Tibial nerve (tissue), 4 donors: ENCODE data around the gene DYRK1A.

ENCODE experiments used
- CTCF ChIP-seq, 5 experiments: fragments of 200-600 bp in 3 of 5; fragments of 450-650 bp in 2 of 5; sonication (generic) in 3 of 5; IDR thresholded peaks; one replicate each; pipeline ENCODE4 v1.5.1; 2016 to 2019; ENCODE audit warnings: antibody characterized with exemption in 5 of 5, mild to moderate bottlenecking in 3 of 5, moderate library complexity in 2 of 5
- EP300 ChIP-seq, 2 donors: sonication (generic); formaldehyde crosslinking; IDR thresholded peaks; one replicate each; pipeline ENCODE4 v1.6.1; 2017; ENCODE audit warnings: antibody characterized with exemption in 2 of 2, mild to moderate bottlenecking in 1 of 2
- POLR2A ChIP-seq, 2 donors: fragments of 450-650 bp; IDR thresholded peaks; one replicate each; pipeline ENCODE4 v1.6.1; 2017; ENCODE audit warnings: antibody characterized with exemption in 2 of 2, mild to moderate bottlenecking in 2 of 2, moderate library complexity in 2 of 2

DNA sequence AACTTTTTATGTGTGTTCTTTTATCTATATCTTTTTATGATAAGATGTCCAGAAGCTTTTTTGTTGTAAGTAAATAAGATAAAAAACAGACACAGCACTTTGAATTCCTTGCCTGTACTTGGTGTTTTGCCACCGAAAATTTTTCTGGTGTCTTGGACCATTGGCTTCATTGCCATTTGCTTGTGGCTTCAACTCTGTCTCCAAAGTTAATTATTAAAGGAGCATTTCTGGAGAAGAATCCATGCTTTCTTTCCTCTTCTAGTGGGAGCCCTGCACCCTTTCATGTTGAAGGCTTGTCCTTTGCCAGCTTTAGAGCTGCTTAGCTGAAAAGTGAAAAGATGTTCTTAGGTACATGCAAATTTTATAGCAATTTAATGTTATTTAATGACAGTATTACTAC is 112.2 kb downstream of the DYRK1A start:
- TF ChIP-seq CTCF (IDR thresholded peaks at IDR 0.05) (no peak), POLR2A (IDR thresholded peaks at IDR 0.05) (no peak), EP300 (IDR thresholded peaks at IDR 0.05) (no peak)
